Activated T-cell treated with anti-CD3 and anti-CD28 coated beads, Interleukin-2, amount 50 U/mL, for 4 hours (primary cell): ENCODE results near the gene NUP107. TPM values are rescaled to one million over a fixed set of nuclear protein-coding genes. Genes with fewer than 3 reads are reported as not detected.

Source experiments
- ATAC-seq, 2 donors: fragments of 200-7000 bp; cut with Tn5 transposase; one replicate each; pipeline ENCODE4 v1.10.0; 2021
- DNase-seq: peaks from one replicate; pipeline ENCODE4 v3.0.0-alpha.2; 2020
- H3K27me3 Mint-ChIP-seq: one replicate; pipeline ENCODE4 v1.8.0; 2021; ENCODE audit warnings: low read depth, mixed read lengths
- H3K36me3 Mint-ChIP-seq: one replicate; pipeline ENCODE4 v1.8.0; 2022; ENCODE audit warnings: mixed read lengths; ENCODE audit not compliant: insufficient read depth
- H3K4me1 Mint-ChIP-seq: one replicate; pipeline ENCODE4 v1.8.0; 2021; ENCODE audit warnings: low read depth, mixed read lengths
- H3K4me3 Mint-ChIP-seq: one replicate; pipeline ENCODE4 v1.8.0; 2021; ENCODE audit warnings: mild to moderate bottlenecking, moderate library complexity, mixed read lengths
- H3K9me3 Mint-ChIP-seq: one replicate; pipeline ENCODE4 v1.8.0; 2021; ENCODE audit warnings: mixed read lengths
- total RNA-seq, 3 donors: library from RNA; stranded (reverse); gene quantifications; one replicate each; pipeline ENCODE4 v1.2.1, GENCODE V29; 2021

NUP107 gene
- total RNA-seq, 3 donors from 2014 or later: 97.2 to 127 (median 121) TPM

GRCh38 chr12:68790952-68791234 lies 104.1 kb downstream of the NUP107 start:
- ATAC-seq (no peak), DNase-seq (no peak)
- Mint-ChIP-seq H3K4me3 (no peak overlapping the region), H3K36me3 (no peaks in the 10 kb centered on the region), H3K27me3 (no peaks in the 10 kb centered on the region), H3K4me1 (no peaks in the 10 kb centered on the region), H3K9me3 (no peaks in the 10 kb centered on the region)

DNA sequence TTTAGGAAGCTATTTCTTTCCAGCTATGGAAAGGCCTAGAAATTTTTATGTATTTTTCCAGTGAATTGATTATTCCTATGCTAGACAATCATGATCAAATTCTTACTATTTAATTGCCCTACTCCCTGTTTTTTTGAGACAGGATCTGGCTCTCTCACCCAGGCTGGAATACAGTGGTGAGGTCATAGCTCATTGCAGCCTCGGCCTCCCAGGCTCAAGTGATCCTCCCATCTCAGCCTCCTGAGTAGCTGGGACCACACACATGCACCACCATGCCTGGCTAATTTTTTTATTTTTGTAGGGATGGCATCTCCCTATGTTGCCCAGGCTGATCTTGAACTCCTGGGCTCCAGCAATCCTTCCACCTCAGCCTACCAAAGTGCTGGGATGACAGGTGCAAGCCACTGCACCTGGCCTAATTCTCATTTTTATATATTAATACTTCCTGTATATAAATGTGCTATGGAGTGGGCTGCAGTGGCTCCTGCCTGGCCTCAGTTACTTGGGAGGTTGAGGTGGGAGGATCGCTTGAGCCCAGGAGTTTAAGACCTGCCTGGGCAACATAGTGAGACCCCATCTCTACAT lies 105.2 kb downstream of the NUP107 start:
- Mint-ChIP-seq H3K4me1 (no peaks in the 10 kb centered on the region), H3K27me3 (no peaks in the 10 kb centered on the region), H3K9me3 (no peaks in the 10 kb centered on the region), H3K36me3 (no peaks in the 10 kb centered on the region), H3K4me3 (no peak overlapping the region)
- ATAC-seq (no peak), DNase-seq (no peak)

DNA sequence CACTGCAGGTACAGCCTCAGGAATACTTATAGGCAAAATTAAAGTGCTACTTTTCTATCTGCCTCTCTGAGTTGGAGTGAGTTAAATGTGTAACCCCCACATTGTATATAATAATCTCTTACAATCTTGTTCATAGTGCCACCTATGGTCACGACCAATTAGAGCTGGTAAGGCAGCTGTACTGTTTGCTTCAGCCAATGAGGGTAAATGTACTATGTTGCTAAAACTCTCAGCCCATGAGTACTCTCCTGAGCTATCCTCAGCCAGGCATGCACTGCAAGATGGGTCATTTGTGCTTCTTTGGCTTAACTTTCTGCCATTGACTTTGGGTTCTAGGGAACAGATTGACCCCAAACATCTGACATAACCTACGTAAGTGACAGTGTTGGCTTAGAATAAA lies 106.2 kb downstream of the NUP107 start:
- H3K4me1 Mint-ChIP-seq: no peaks in the 10 kb centered on the region
- no peaks in the 10 kb centered on the region for H3K9me3 Mint-ChIP-seq
- DNase-seq (no peak), ATAC-seq (peak; percentile 74 to 93)
- no peak overlapping the region for H3K4me3 Mint-ChIP-seq
- no peaks in the 10 kb centered on the region for H3K36me3 Mint-ChIP-seq
- H3K27me3 Mint-ChIP-seq: no peaks in the 10 kb centered on the region

GRCh38 chr12:68793436-68793835 lies 106.7 kb downstream of the NUP107 start:
- no peak overlapping the region for H3K4me3 Mint-ChIP-seq
- H3K4me1 Mint-ChIP-seq: no peaks in the 10 kb centered on the region
- no peaks in the 10 kb centered on the region for H3K36me3 Mint-ChIP-seq
- DNase-seq (no peak), ATAC-seq (no peak)
- H3K9me3 Mint-ChIP-seq: no peaks in the 10 kb centered on the region
- H3K27me3 Mint-ChIP-seq: no peaks in the 10 kb centered on the region

DNA sequence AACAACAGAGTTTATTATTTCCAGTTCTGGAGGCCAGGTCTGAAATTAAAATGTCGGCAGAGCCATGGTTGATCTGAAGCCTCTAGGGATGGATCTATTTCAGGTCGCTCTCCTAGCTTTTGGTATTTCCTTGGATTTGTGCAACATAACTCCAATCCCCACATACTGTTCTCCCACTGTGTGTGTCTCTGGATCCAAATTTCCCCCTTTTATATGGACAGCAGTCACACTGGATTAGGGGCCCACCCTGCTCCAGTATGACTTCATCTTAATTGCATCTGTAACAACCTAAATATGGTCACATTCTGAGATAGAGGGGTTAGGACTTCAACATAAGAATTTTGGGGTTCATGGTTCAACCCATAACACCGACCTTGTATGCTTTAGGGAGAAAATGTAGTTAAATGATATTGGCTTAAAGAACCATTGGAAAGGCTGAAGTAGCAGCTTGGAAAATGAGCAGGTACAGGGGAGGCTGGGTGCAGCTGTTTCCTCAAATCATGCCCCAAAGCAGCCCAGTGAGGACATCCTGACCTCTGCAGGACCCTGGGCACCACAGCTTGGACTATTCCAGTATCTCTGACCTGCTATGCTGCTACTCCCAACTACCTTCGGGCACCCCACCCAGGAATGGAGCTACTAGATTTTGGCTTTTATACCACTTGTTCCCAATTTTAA lies 107.3 kb downstream of the NUP107 start:
- H3K4me3 Mint-ChIP-seq: no peak overlapping the region
- ATAC-seq (no peak), DNase-seq (no peak)
- H3K27me3 Mint-ChIP-seq: no peaks in the 10 kb centered on the region
- H3K4me1 Mint-ChIP-seq: no peaks in the 10 kb centered on the region
- H3K9me3 Mint-ChIP-seq: no peaks in the 10 kb centered on the region
- H3K36me3 Mint-ChIP-seq: no peaks in the 10 kb centered on the region

- Mint-ChIP-seq H3K4me1 (no peaks in the 10 kb centered on the region), H3K36me3 (no peaks in the 10 kb centered on the region), H3K9me3 (no peaks in the 10 kb centered on the region), H3K27me3 (no peaks in the 10 kb centered on the region), H3K4me3 (no peak overlapping the region)
- DNase-seq (no peak), ATAC-seq (peak in 1 of 2 donors; percentile 38)
Measured at GRCh38 chr12:68794653-68795251, 108.0 kb downstream of the NUP107 start.

Other genes starting within 250 kb of the NUP107 start
- gene RAP1B, start 76.1 kb upstream of the NUP107 start, total RNA-seq: 100 to 1,000 TPM; 172 to 213 (median 188) TPM
- 1 to 10 TPM; 3.5 to 5.2 (median 4.5) TPM for gene SLC35E3, start 59.2 kb downstream of the NUP107 start, total RNA-seq
- 100 to 1,000 TPM; 111 to 129 (median 127) TPM for gene MDM2, start 121.2 kb downstream of the NUP107 start, total RNA-seq
- gene CPM, start 246.2 kb downstream of the NUP107 start, total RNA-seq: 100 to 1,000 TPM in 1 of 3 donors, 10 to 100 TPM in 2; 55.3 to 101 (median 56.2) TPM